BLaER1 (cell line): ENCODE data around the gene ULK4.

Experiments
- H3K27ac ChIP-seq: shearing (Covaris generic); formaldehyde crosslinking; 2 replicates; pipeline ENCODE4 v1.8.1; 2022
- H3K27me3 ChIP-seq: shearing (Covaris generic); formaldehyde crosslinking; 2 replicates; pipeline ENCODE4 v1.8.1; 2022
- H3K36me3 ChIP-seq: shearing (Covaris generic); formaldehyde crosslinking; 2 replicates; pipeline ENCODE4 v1.8.1; 2022
- H3K4me1 ChIP-seq: shearing (Covaris generic); formaldehyde crosslinking; 2 replicates; pipeline ENCODE4 v1.8.1; 2022
- H3K4me2 ChIP-seq: shearing (Covaris generic); formaldehyde crosslinking; 2 replicates; pipeline ENCODE4 v1.8.1; 2022
- H3K4me3 ChIP-seq: shearing (Covaris generic); formaldehyde crosslinking; 2 replicates; pipeline ENCODE4 v1.8.1; 2022
- H3K9ac ChIP-seq: shearing (Covaris generic); formaldehyde crosslinking; 2 replicates; pipeline ENCODE4 v1.8.1; 2022
- H3K9me3 ChIP-seq: shearing (Covaris generic); formaldehyde crosslinking; 2 replicates; pipeline ENCODE4 v1.8.1; 2022
- H4K20me1 ChIP-seq: shearing (Covaris generic); formaldehyde crosslinking; 2 replicates; pipeline ENCODE4 v1.8.1; 2022
- Cebpa-rat ChIP-seq: shearing (Covaris generic); IDR thresholded peaks from 2 replicates; pipeline ENCODE4 v1.8.1; 2022

The ULK4 gene

DNA sequence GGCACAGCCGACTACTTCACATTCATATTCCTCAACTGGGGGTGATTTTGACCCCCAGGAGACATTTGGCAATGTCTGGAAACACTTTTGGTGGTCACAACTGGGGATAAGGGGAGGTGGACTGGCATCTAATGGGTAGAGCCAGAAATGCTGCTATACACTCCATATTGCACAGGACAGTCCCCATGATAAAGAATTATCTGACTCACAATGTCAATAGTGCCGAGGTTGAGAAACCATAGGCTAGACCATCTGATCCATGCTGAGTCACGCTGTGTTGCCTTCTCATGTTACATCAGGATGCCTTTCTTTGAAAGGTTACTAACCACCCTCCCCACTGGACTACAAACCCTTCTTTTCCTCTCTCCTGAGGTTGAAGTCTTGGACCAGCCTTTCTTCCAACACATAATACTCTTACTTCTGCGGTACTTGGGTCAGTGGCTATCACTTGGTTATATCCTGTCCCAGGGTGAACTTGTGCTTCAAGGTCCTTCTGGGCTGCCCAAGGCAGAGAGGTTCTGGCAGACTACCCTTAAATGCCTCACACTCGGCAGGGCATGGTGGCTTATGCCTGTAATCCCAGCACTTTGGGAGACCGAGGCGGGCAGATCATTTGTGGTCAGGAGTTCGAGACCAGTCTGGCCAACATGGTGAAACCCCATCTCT, 693.8 kb downstream of the ULK4 start:
- no peak overlapping the region for H3K4me2 ChIP-seq
- H3K9me3 ChIP-seq = peaks cover 14% of the 10 kb centered on the region
- no peak for TF ChIP-seq Cebpa-rat
- no peak overlapping the region for H3K9ac ChIP-seq
- no peak overlapping the region for H3K4me3 ChIP-seq
- no peaks in the 10 kb centered on the region for H3K27me3 ChIP-seq
- H3K27ac ChIP-seq = no peak overlapping the region
- peaks cover 19% of the 10 kb centered on the region for H3K4me1 ChIP-seq
- H4K20me1 ChIP-seq = no peaks in the 10 kb centered on the region
- no peaks in the 10 kb centered on the region for H3K36me3 ChIP-seq

DNA sequence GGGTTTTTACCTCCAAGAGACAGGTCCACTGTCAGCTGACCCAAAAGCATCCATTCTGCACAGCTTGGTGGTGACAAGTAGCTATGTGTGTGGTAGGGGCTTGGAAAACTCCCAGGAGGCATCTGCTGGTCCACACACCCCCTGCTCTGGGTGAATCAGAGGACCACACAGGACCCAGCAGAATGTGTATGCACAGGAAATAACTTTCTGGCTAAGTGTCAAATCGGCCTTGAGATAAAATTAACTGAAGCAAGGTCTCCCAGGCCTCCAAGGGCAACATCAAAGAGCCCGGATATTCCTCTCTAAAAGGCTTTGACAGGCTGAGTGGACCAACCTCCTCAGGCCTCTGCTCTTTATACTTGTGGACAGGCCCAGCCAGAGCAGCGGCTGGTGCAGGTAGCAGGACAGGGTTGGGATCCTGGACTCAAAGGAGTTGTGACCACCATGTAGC, 696.1 kb downstream of the ULK4 start:
- no peak overlapping the region for H3K27ac ChIP-seq
- H4K20me1 ChIP-seq = no peaks in the 10 kb centered on the region
- H3K4me1 ChIP-seq = peaks cover 19% of the 10 kb centered on the region
- H3K27me3 ChIP-seq = no peaks in the 10 kb centered on the region
- peak overlapping the region; percentile 41 for H3K4me2 ChIP-seq
- H3K9me3 ChIP-seq = no peaks in the 10 kb centered on the region
- no peak for TF ChIP-seq Cebpa-rat
- no peak overlapping the region for H3K9ac ChIP-seq
- no peaks in the 10 kb centered on the region for H3K36me3 ChIP-seq
- H3K4me3 ChIP-seq = no peak overlapping the region

DNA sequence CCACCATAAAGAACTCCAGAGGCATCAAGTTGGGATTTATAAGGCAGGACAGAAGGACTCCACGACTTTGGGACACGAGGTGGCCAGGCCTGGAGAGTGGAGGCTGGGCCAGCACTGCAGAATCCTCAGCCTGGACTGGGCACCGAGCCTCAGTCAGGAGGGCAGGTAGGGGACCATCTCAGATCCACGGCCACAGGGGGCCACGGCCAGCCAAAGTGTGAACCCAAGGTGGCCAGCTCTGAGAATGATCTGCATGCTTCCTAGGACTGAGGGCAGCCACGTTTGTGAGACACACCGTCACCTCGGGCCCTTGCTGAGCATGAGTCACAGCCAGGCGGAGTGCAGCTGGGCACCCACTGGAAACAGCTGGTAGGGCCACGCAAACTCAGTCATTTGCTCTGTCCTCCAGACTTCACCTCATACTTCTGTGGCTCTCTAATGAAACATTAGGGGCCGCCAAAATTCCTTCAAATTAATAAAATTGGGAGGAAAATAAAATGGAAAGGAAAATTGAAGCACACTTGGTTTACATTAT, 696.8 kb downstream of the ULK4 start:
- no peak overlapping the region for H3K4me3 ChIP-seq
- no peak overlapping the region for H3K9ac ChIP-seq
- peak overlapping the region; percentile 41; the same call in 1 of the 2 replicates for H3K4me2 ChIP-seq
- H4K20me1 ChIP-seq = no peaks in the 10 kb centered on the region
- H3K27me3 ChIP-seq = no peaks in the 10 kb centered on the region
- H3K9me3 ChIP-seq = no peaks in the 10 kb centered on the region
- no peaks in the 10 kb centered on the region for H3K36me3 ChIP-seq
- H3K4me1 ChIP-seq = peaks cover 19% of the 10 kb centered on the region
- TF ChIP-seq Cebpa-rat = no peak
- H3K27ac ChIP-seq = no peak overlapping the region

DNA sequence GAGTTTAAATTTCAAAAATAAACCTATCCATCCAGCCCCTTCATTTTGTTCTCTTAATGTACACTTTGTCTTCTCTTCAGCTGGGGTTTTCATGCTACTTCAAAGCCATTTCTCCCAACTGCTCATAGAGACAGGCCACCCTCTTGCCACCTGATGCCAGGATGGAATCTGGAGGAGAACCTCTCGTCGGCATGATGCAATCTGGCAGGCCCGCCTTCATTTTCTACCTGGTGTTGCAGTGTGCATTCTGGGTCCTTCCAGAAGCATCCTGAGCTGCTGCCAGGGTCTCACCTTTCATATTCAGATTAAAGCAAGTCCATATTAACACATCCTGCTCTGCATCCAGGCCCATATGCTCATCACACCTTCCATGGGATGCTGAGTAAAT, 701.8 kb downstream of the ULK4 start:
- Histone ChIP-seq H3K27ac (no peak overlapping the region), H3K4me2 (no peak overlapping the region), H3K36me3 (no peaks in the 10 kb centered on the region), H3K9me3 (no peaks in the 10 kb centered on the region), H4K20me1 (no peaks in the 10 kb centered on the region), H3K27me3 (no peaks in the 10 kb centered on the region), H3K4me1 (peaks cover 5% of the 10 kb centered on the region), H3K9ac (no peak overlapping the region), H3K4me3 (no peak overlapping the region)
- TF ChIP-seq Cebpa-rat = no peak

DNA sequence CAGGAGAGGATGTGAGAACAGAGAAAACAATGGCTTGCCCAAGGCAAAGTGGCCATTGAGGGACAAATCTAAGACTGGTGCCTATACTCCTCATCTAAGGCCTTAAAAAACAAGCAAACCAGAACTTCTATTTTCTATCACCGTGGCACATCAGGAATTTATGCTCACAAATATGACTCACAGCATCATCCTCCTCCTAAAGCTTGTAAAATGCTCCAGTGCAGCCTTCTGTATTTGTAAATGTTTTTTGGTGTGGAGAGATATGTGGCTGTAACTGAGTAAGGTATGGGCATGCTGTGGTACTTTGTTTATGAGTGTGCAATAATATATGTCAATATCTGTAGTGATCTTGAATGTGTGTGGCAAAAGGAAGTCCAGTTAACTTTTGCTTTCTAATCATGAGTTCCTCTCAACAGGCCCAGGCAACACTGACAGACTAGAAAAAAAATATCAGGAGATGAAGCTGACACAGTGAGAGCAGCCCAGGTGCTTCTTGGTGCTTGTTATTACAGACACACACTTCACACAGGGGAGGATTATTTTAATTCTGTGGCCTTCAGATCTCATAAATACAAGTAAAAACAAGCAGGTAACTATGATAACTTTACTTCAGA, 702.3 kb downstream of the ULK4 start:
- H3K9me3 ChIP-seq = no peaks in the 10 kb centered on the region
- H3K27me3 ChIP-seq = no peaks in the 10 kb centered on the region
- TF ChIP-seq Cebpa-rat = no peak
- H3K36me3 ChIP-seq = no peaks in the 10 kb centered on the region
- no peaks in the 10 kb centered on the region for H4K20me1 ChIP-seq
- H3K27ac ChIP-seq = no peak overlapping the region
- no peak overlapping the region for H3K4me3 ChIP-seq
- H3K4me2 ChIP-seq = no peak overlapping the region
- H3K4me1 ChIP-seq = peaks cover under 1% of the 10 kb centered on the region; the same call in 1 of the 2 replicates
- H3K9ac ChIP-seq = no peak overlapping the region

- Histone ChIP-seq H3K36me3 (no peaks in the 10 kb centered on the region), H3K27ac (no peak overlapping the region), H3K27me3 (no peaks in the 10 kb centered on the region), H3K4me3 (no peak overlapping the region), H3K9ac (no peak overlapping the region), H4K20me1 (no peaks in the 10 kb centered on the region), H3K4me1 (no peaks in the 10 kb centered on the region), H3K4me2 (no peak overlapping the region), H3K9me3 (no peaks in the 10 kb centered on the region)
- no peak for TF ChIP-seq Cebpa-rat
These were observed 703.6 kb downstream of the ULK4 start for GRCh38 chr3:41258239-41258800.

DNA sequence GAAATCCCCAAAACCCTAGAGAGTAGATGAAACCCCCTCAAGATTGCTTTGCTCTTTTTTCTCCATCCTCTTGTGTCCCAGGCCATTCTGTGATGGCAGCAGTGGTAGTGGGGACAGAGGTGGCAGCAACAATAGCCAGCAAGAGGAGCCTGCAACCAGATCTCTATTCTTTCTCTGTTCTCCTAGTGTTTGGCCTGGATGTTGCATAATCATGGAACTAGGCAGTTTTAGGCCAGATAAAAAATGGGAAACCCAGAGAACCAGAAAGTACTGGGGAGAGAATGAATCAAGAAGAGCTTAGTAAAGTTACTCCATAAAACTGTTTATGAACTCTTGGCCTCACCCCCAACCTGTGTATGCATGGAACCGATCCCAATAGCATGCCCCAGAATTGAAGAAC, 710.3 kb downstream of the ULK4 start:
- H3K9ac ChIP-seq = no peak overlapping the region

DNA sequence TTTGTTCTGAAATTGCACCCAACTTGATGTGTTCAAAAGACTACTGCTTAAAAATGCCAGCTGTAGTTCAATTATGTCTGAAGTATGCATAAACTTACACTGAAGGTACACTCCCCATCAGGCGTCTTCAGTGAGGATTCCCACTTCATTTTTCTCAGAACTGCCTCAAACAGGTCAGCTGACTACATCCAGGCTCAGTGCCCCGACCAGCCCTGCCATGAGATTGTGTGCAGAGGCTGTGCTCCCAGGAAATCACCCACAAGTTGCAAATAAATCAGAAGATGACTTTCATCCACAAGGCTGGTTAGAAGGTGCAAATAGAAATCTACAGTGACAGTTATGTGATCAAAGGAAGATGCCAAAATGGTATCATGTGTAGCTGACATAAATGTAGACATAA, 711.1 kb downstream of the ULK4 start:
- TF ChIP-seq Cebpa-rat = no peak
- H3K4me2 ChIP-seq = no peak overlapping the region
- H3K9ac ChIP-seq = no peak overlapping the region
- H4K20me1 ChIP-seq = 0 out of 2 replicates have a peak, but pooled peaks cover 4% of the 10 kb centered on the region
- no peaks in the 10 kb centered on the region for H3K9me3 ChIP-seq
- H3K4me3 ChIP-seq = no peak overlapping the region
- no peaks in the 10 kb centered on the region for H3K27me3 ChIP-seq
- peaks cover 4% of the 10 kb centered on the region for H3K36me3 ChIP-seq
- no peak overlapping the region for H3K27ac ChIP-seq
- H3K4me1 ChIP-seq = peaks cover 27% of the 10 kb centered on the region

More for the DNA sequence above, 710.3 kb downstream of the ULK4 start:
- H3K4me1 ChIP-seq = peaks cover 21% of the 10 kb centered on the region
- no peaks in the 10 kb centered on the region for H3K27me3 ChIP-seq
- no peaks in the 10 kb centered on the region; the same call in 1 of the 2 replicates for H3K36me3 ChIP-seq
- H4K20me1 ChIP-seq = no peaks in the 10 kb centered on the region
- H3K9me3 ChIP-seq = no peaks in the 10 kb centered on the region
- no peak overlapping the region for H3K27ac ChIP-seq
- H3K4me2 ChIP-seq = no peak overlapping the region
- TF ChIP-seq Cebpa-rat = no peak
- H3K4me3 ChIP-seq = no peak overlapping the region

- Histone ChIP-seq H3K27me3 (no peaks in the 10 kb centered on the region), H3K9ac (no peak overlapping the region), H3K4me2 (no peak overlapping the region), H3K36me3 (peaks cover 19% of the 10 kb centered on the region), H3K4me3 (no peak overlapping the region), H3K4me1 (peaks cover 27% of the 10 kb centered on the region), H3K9me3 (no peaks in the 10 kb centered on the region), H3K27ac (no peak overlapping the region), H4K20me1 (0 out of 2 replicates have a peak, but pooled peaks cover 4% of the 10 kb centered on the region)
- no peak for TF ChIP-seq Cebpa-rat
These were observed 712.6 kb downstream of the ULK4 start for GRCh38 chr3:41249318-41249717.

DNA sequence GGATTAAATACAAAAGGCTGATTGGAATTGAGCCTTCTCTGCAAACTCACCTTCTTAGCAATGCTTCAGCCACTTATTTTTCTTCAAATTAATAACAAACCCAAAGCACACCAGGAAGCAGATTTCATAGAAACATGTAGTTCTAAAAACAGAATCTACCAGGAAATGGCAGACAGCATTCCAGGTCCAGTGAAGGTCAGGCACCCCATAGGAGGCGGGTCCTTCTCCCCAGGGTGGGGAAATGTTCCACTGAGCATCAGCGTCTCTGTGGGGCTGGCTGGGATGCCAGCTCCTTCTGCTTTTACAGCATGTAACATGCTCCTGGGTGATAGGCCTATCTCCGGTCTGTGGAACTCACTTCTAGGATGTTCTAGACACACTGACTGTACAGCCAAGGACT, 713.4 kb downstream of the ULK4 start:
- H3K4me2 ChIP-seq = no peak overlapping the region
- no peaks in the 10 kb centered on the region for H3K9me3 ChIP-seq
- H3K27ac ChIP-seq = no peak overlapping the region
- peaks cover 27% of the 10 kb centered on the region for H3K36me3 ChIP-seq
- H3K4me3 ChIP-seq = no peak overlapping the region
- peaks cover 27% of the 10 kb centered on the region for H3K4me1 ChIP-seq
- 0 out of 2 replicates have a peak, but pooled peaks cover 8% of the 10 kb centered on the region for H4K20me1 ChIP-seq
- H3K9ac ChIP-seq = no peak overlapping the region
- H3K27me3 ChIP-seq = no peaks in the 10 kb centered on the region
- TF ChIP-seq Cebpa-rat = no peak
